ENCODE data around the gene PLA2G4A.

The PLA2G4A gene

DNA sequence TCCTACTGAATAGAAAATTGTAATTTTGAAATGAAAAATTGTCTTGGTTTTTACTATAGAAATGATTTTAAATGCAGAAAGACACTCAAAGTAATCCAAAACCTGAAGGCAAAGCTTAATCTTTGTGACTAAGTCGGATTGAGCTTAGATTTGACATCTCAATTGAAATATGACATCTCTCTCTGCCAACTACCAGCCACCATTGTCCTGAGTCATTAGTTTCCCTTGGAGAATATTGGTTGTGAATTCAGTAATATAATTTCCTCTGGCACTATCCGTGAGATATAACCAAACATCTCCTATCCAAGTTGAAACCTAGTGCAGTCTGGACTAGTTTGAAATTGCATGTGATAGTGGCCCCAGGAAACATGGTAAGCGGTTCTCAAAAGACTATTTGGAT, 37.1 kb downstream of the PLA2G4A start:
- H2BK120ac ChIP-seq (ENCODE audit: low read depth, low read length), result no peak overlapping the region
- no peak overlapping the region for H2BK5ac ChIP-seq (ENCODE audit: low read depth, low read length, poor library complexity, severe bottlenecking)
- no peak overlapping the region for H3K4me3 ChIP-seq (ENCODE audit: insufficient read depth in 1 of 2, low read depth in 1 of 2, low read length in 2 of 2)
- H3K36me3 ChIP-seq (ENCODE audit: control insufficient read depth in 1 of 2, insufficient read depth in 2 of 2, low read depth in 1 of 2, low read length in 2 of 2), result peaks cover 0 to 3% of the 10 kb centered on the region in 2 experiments
- no peaks in the 10 kb centered on the region for H3K27me3 ChIP-seq (ENCODE audit: control insufficient read depth in 1 of 2, insufficient read depth in 1 of 2, low read length in 2 of 2)
- H3K27ac ChIP-seq (ENCODE audit: low read length, poor library complexity, severe bottlenecking), result no peak overlapping the region
- H3K18ac ChIP-seq (ENCODE audit: low read depth in 1 of 2, low read length in 2 of 2), result no peak overlapping the region
- H2BK15ac ChIP-seq (ENCODE audit: low read depth, poor library complexity, severe bottlenecking), result no peak overlapping the region
- H3K23ac ChIP-seq (ENCODE audit: low read length in 2 of 2), result no peak overlapping the region
- no peak overlapping the region for H3K4ac ChIP-seq (ENCODE audit: low read depth in 1 of 2, low read length in 2 of 2)
- WGBS, result 86% methylated on average over 1 of the region's 3 CpGs
- no peaks in the 10 kb centered on the region for H3K9me3 ChIP-seq (ENCODE audit: control insufficient read depth, low read length)
- H4K91ac ChIP-seq (ENCODE audit: low read length), result no peak overlapping the region
- H3K79me1 ChIP-seq (replicated peaks; ENCODE audit: low read length, poor library complexity, severe bottlenecking), result no peaks in the 10 kb centered on the region
- DNase-seq, result no peak
- H2BK12ac ChIP-seq (ENCODE audit: low read length in 2 of 2), result no peak overlapping the region
- H3K9ac ChIP-seq (ENCODE audit: low read length), result no peak overlapping the region
- H4K8ac ChIP-seq (ENCODE audit: low read length), result no peak overlapping the region
- H3K14ac ChIP-seq (ENCODE audit: low read length in 2 of 2), result no peak overlapping the region
- no peak overlapping the region for H2AFZ ChIP-seq (ENCODE audit: low read depth, low read length)
- H3K4me2 ChIP-seq (ENCODE audit: low read length, poor library complexity, severe bottlenecking), result no peak overlapping the region
- no peaks in the 10 kb centered on the region for H3K4me1 ChIP-seq (ENCODE audit: control insufficient read depth, insufficient read depth, low read depth, low read length)
- H2AK5ac ChIP-seq (ENCODE audit: low read length, severe bottlenecking), result no peak overlapping the region

DNA sequence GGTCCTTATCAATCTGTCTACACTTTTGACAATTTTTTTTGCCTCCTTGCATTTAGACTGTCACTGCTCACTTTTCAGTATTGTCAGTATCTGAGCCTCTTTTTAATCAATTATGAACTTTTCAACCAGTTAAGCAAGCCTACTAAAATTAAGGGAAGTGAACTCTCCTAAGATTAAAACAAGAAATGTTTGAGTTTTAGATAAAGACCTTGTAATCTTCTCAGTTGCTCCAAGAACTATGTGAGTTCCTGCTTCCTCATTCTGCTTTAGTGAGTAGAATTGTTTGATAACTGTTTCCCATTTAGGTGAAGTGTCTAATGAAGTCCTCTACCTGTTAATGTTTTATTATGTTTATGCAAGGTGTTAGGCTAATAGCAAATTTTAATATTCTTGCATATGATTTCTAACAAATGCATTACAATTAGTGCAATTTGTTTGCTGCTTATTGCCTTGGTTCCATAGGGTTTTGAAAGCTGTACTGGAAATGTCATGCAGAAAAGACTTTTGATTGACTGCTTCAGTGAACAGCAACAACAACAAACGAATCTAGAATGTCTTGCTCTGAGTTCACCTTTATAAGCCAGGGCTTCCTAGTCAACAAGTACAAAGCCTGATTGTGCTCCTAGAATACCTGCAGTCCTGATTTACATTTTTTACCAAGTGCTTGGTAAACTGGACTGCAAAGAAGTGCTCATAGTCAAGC, 40.9 kb downstream of the PLA2G4A start:
- no peak for DNase-seq
- 69% methylated on average over 1 of the region's 1 CpG for WGBS
- Histone ChIP-seq H3K9me3 (ENCODE audit: control insufficient read depth, low read length) (no peaks in the 10 kb centered on the region), H2AFZ (ENCODE audit: low read depth, low read length) (no peak overlapping the region), H3K27me3 (ENCODE audit: control insufficient read depth in 1 of 2, insufficient read depth in 1 of 2, low read length in 2 of 2) (no peaks in the 10 kb centered on the region), H2AK5ac (ENCODE audit: low read length, severe bottlenecking) (no peak overlapping the region), H3K36me3 (ENCODE audit: control insufficient read depth in 1 of 2, insufficient read depth in 2 of 2, low read depth in 1 of 2, low read length in 2 of 2) (peaks cover 0 to 3% of the 10 kb centered on the region in 2 experiments), H3K27ac (ENCODE audit: low read length, poor library complexity, severe bottlenecking) (no peak overlapping the region), H2BK120ac (ENCODE audit: low read depth, low read length) (no peak overlapping the region), H3K23ac (ENCODE audit: low read length in 2 of 2) (no peak overlapping the region), H4K91ac (ENCODE audit: low read length) (no peak overlapping the region), H3K4me2 (ENCODE audit: low read length, poor library complexity, severe bottlenecking) (no peak overlapping the region), H4K8ac (ENCODE audit: low read length) (no peak overlapping the region), H3K9ac (ENCODE audit: low read length) (no peak overlapping the region), H2BK15ac (ENCODE audit: low read depth, poor library complexity, severe bottlenecking) (no peak overlapping the region), H2BK12ac (ENCODE audit: low read length in 2 of 2) (no peak overlapping the region), H3K4me1 (ENCODE audit: control insufficient read depth, insufficient read depth, low read depth, low read length) (no peaks in the 10 kb centered on the region), H3K79me1 (replicated peaks; ENCODE audit: low read length, poor library complexity, severe bottlenecking) (no peaks in the 10 kb centered on the region), H3K4me3 (ENCODE audit: insufficient read depth in 1 of 2, low read depth in 1 of 2, low read length in 2 of 2) (no peak overlapping the region), H2BK5ac (ENCODE audit: low read depth, low read length, poor library complexity, severe bottlenecking) (no peak overlapping the region), H3K14ac (ENCODE audit: low read length in 2 of 2) (no peak overlapping the region), H3K4ac (ENCODE audit: low read depth in 1 of 2, low read length in 2 of 2) (no peak overlapping the region), H3K18ac (ENCODE audit: low read depth in 1 of 2, low read length in 2 of 2) (no peak overlapping the region)

DNA sequence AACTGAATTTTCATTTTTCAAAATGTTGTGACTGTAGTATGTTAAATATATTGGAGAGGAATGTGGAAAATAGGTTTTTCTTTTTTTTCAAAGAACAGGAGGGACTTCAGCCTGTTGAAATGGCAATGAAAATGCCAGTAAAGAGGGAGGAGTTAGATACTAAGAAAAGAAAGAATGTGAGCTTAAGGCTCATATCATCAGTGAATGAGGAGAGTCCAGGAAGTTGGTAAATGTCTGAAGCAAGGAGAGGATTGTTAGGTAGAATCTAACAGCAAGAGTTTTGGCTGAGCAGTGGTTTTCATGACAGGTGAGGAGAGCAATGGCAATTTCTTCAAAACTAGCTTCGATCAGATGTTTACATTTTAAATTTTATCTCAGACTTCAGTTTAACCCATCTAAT, 43.0 kb downstream of the PLA2G4A start:
- Histone ChIP-seq H4K91ac (ENCODE audit: low read length) (no peak overlapping the region), H3K4ac (ENCODE audit: low read depth in 1 of 2, low read length in 2 of 2) (no peak overlapping the region), H3K79me1 (replicated peaks; ENCODE audit: low read length, poor library complexity, severe bottlenecking) (no peaks in the 10 kb centered on the region), H3K18ac (ENCODE audit: low read depth in 1 of 2, low read length in 2 of 2) (no peak overlapping the region), H3K9me3 (ENCODE audit: control insufficient read depth, low read length) (no peaks in the 10 kb centered on the region), H2BK120ac (ENCODE audit: low read depth, low read length) (no peak overlapping the region), H3K9ac (ENCODE audit: low read length) (no peak overlapping the region), H3K23ac (ENCODE audit: low read length in 2 of 2) (no peak overlapping the region), H2BK5ac (ENCODE audit: low read depth, low read length, poor library complexity, severe bottlenecking) (no peak overlapping the region), H2AK5ac (ENCODE audit: low read length, severe bottlenecking) (no peak overlapping the region), H3K4me2 (ENCODE audit: low read length, poor library complexity, severe bottlenecking) (no peak overlapping the region), H2BK12ac (ENCODE audit: low read length in 2 of 2) (no peak overlapping the region), H2AFZ (ENCODE audit: low read depth, low read length) (no peak overlapping the region), H3K4me3 (ENCODE audit: insufficient read depth in 1 of 2, low read depth in 1 of 2, low read length in 2 of 2) (no peak overlapping the region), H3K14ac (ENCODE audit: low read length in 2 of 2) (no peak overlapping the region), H3K4me1 (ENCODE audit: control insufficient read depth, insufficient read depth, low read depth, low read length) (no peaks in the 10 kb centered on the region), H3K27me3 (ENCODE audit: control insufficient read depth in 1 of 2, insufficient read depth in 1 of 2, low read length in 2 of 2) (no peaks in the 10 kb centered on the region), H3K27ac (ENCODE audit: low read length, poor library complexity, severe bottlenecking) (no peak overlapping the region), H4K8ac (ENCODE audit: low read length) (no peak overlapping the region), H2BK15ac (ENCODE audit: low read depth, poor library complexity, severe bottlenecking) (no peak overlapping the region), H3K36me3 (ENCODE audit: control insufficient read depth in 1 of 2, insufficient read depth in 2 of 2, low read depth in 1 of 2, low read length in 2 of 2) (peaks cover 0 to 3% of the 10 kb centered on the region in 2 experiments)
- WGBS, result no CpG with 5 or more reads among the region's 1 CpG
- no peak for DNase-seq

DNA sequence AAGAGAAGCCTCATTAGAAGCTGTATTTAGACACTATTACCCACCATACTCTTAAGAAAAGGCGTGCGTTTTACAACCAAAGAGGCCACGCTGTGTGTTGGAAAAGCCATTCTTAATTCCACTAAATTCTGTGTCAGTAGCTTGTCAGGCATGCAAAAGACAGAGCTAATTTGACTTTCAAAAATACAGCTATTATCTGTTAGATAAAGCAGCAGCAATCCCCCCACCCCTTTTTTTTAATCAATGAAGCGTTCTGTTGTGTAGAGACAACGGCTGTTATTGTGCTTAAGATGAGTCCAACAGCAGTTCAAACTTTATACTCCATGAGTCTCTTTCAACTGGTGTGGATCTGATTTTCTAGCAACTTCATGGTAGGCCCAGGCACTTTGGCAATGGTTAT, 43.5 kb downstream of the PLA2G4A start:
- 91% methylated on average over 5 of the region's 5 CpGs for WGBS

More for the DNA sequence above, 43.5 kb downstream of the PLA2G4A start:
- H2AFZ ChIP-seq (ENCODE audit: low read depth, low read length), result no peak overlapping the region
- H3K27ac ChIP-seq (ENCODE audit: low read length, poor library complexity, severe bottlenecking), result no peak overlapping the region
- no peaks in the 10 kb centered on the region for H3K4me1 ChIP-seq (ENCODE audit: control insufficient read depth, insufficient read depth, low read depth, low read length)
- no peak overlapping the region for H2AK5ac ChIP-seq (ENCODE audit: low read length, severe bottlenecking)
- no peak overlapping the region for H4K8ac ChIP-seq (ENCODE audit: low read length)
- H3K9ac ChIP-seq (ENCODE audit: low read length), result no peak overlapping the region
- no peak overlapping the region for H2BK5ac ChIP-seq (ENCODE audit: low read depth, low read length, poor library complexity, severe bottlenecking)
- peaks cover 0 to 3% of the 10 kb centered on the region in 2 experiments for H3K36me3 ChIP-seq (ENCODE audit: control insufficient read depth in 1 of 2, insufficient read depth in 2 of 2, low read depth in 1 of 2, low read length in 2 of 2)
- H2BK15ac ChIP-seq (ENCODE audit: low read depth, poor library complexity, severe bottlenecking), result no peak overlapping the region
- H3K14ac ChIP-seq (ENCODE audit: low read length in 2 of 2), result no peak overlapping the region
- H3K79me1 ChIP-seq (replicated peaks; ENCODE audit: low read length, poor library complexity, severe bottlenecking), result no peaks in the 10 kb centered on the region
- DNase-seq, result no peak
- H3K18ac ChIP-seq (ENCODE audit: low read depth in 1 of 2, low read length in 2 of 2), result no peak overlapping the region
- H2BK12ac ChIP-seq (ENCODE audit: low read length in 2 of 2), result no peak overlapping the region
- no peak overlapping the region for H2BK120ac ChIP-seq (ENCODE audit: low read depth, low read length)
- no peak overlapping the region for H3K4ac ChIP-seq (ENCODE audit: low read depth in 1 of 2, low read length in 2 of 2)
- H4K91ac ChIP-seq (ENCODE audit: low read length), result no peak overlapping the region
- no peaks in the 10 kb centered on the region for H3K9me3 ChIP-seq (ENCODE audit: control insufficient read depth, low read length)
- H3K4me3 ChIP-seq (ENCODE audit: insufficient read depth in 1 of 2, low read depth in 1 of 2, low read length in 2 of 2), result no peak overlapping the region
- H3K23ac ChIP-seq (ENCODE audit: low read length in 2 of 2), result no peak overlapping the region
- no peaks in the 10 kb centered on the region for H3K27me3 ChIP-seq (ENCODE audit: control insufficient read depth in 1 of 2, insufficient read depth in 1 of 2, low read length in 2 of 2)
- H3K4me2 ChIP-seq (ENCODE audit: low read length, poor library complexity, severe bottlenecking), result no peak overlapping the region

Data from mesenchymal stem cell (in vitro differentiated cells and primary cell).